OCI-LY7 (cell line): ENCODE data around the gene CCDC126. TPM values are rescaled to one million over a fixed set of nuclear protein-coding genes. Genes with fewer than 3 reads are reported as not detected.
A peak's percentile ranks its signal among the peaks of the same experiment; 100 is the strongest.

Source experiments
- BruUV-seq: library from RNA; stranded (reverse); fragments of 400-500 nt; replicated peaks from 2 replicates; lab custom pipeline; 2021; lab: Mats Ljungman, UMichigan
- CTCF ChIA-PET: fragments of 300-600 bp; sonication (Branson Sonifier 250); formaldehyde crosslinking; loops from one replicate; lab custom pipeline; 2022; ENCODE audit warnings: antibody characterized with exemption; ENCODE audit not compliant: unreplicated experiment; lab: Charles Lee
- POLR2A ChIA-PET: fragments of 300-600 bp; sonication (Branson Sonifier 250); formaldehyde crosslinking; loops from one replicate; lab custom pipeline; 2022; ENCODE audit warnings: antibody characterized with exemption; lab: Charles Lee
- DNase-seq: peaks from one replicate; pipeline ENCODE4 v3.0.0-alpha.2; 2015; ENCODE audit warnings: low spot score
- H2AFZ ChIP-seq: fragments of 200-600 bp; sonication (generic), shearing (Covaris generic); 2 replicates; pipeline ENCODE4 v1.6.1; 2014; ENCODE audit warnings: mild to moderate bottlenecking, antibody characterized with exemption, low read length, moderate library complexity
- H3K27ac ChIP-seq: fragments of 200-600 bp; sonication (generic); 2 replicates; pipeline ENCODE4 v1.5.1; 2014; ENCODE audit warnings: mixed run types, low read depth, mild to moderate bottlenecking, moderate library complexity, low read length, inconsistent platforms; ENCODE audit not compliant: poor library complexity, severe bottlenecking
- H3K36me3 ChIP-seq: fragments of 200-600 bp; sonication (generic); 2 replicates; pipeline ENCODE4 v1.6.1; 2014; ENCODE audit warnings: mild to moderate bottlenecking, antibody characterized with exemption, low read length, moderate library complexity, mixed read lengths; ENCODE audit not compliant: insufficient read depth
- H3K4me1 ChIP-seq: fragments of 200-600 bp; sonication (generic); 2 replicates; pipeline ENCODE4 v1.5.1; 2014; ENCODE audit warnings: mild to moderate bottlenecking, low read length; ENCODE audit not compliant: insufficient read depth, poor library complexity, severe bottlenecking
- H3K4me2 ChIP-seq: fragments of 200-600 bp; sonication (generic); 2 replicates; pipeline ENCODE4 v1.6.1; 2014; ENCODE audit warnings: mild to moderate bottlenecking, low read length
- H3K4me3 ChIP-seq: fragments of 200-600 bp; sonication (generic); 2 replicates; pipeline ENCODE4 v1.5.1; 2014; ENCODE audit warnings: mild to moderate bottlenecking, low read depth, low read length; ENCODE audit not compliant: poor library complexity, severe bottlenecking
- H3K79me2 ChIP-seq: fragments of 200-600 bp; sonication (generic); 2 replicates; pipeline ENCODE4 v1.6.1; 2016; ENCODE audit warnings: low read depth, mild to moderate bottlenecking, low read length, moderate library complexity, mixed read lengths; ENCODE audit not compliant: insufficient read depth
- H3K9me2 ChIP-seq: fragments of 200-600 bp; sonication (generic); 2 replicates; pipeline ENCODE4 v1.6.1; 2016; ENCODE audit warnings: mild to moderate bottlenecking, low read length, mixed read lengths; ENCODE audit not compliant: insufficient read depth
- H3K9me3 ChIP-seq: fragments of 200-600 bp; sonication (generic); 2 replicates; pipeline ENCODE4 v1.6.1; 2014; ENCODE audit warnings: mild to moderate bottlenecking, mixed run types, low read length, mixed read lengths
- H4K20me1 ChIP-seq: fragments of 200-600 bp; sonication (generic); 2 replicates; pipeline ENCODE4 v1.6.1; 2014; ENCODE audit warnings: mild to moderate bottlenecking, antibody characterized with exemption, low read length, moderate library complexity, mixed read lengths; ENCODE audit not compliant: insufficient read depth
- CTCF ChIP-seq: fragments of 200-600 bp; sonication (generic); conservative IDR thresholded peaks from 2 replicates; pipeline ENCODE4 v1.5.1; 2014; ENCODE audit warnings: mild to moderate bottlenecking, antibody characterized with exemption, low read length, moderate library complexity, mixed read lengths
- EZH2phosphoT487 ChIP-seq: fragments of 200-600 bp; sonication (generic); IDR thresholded peaks from 2 replicates; pipeline ENCODE4 v1.6.1; 2018; ENCODE audit warnings: low read depth, borderline replicate concordance, mild to moderate bottlenecking, mixed run types, antibody characterized with exemption, low read length, moderate library complexity, mixed read lengths
- intact Hi-C: fragments of 100-400 bp; cut with micrococcal nuclease; formaldehyde crosslinking; loops from one replicate; pipeline ENCODE4 v1.10.0; 2022; ENCODE audit not compliant: unreplicated experiment
- total RNA-seq, 2 experiments: library from RNA; depleted of rRNA in 1 of 2; stranded (reverse); fragments of >200 nt in 1 of 2; shearing (Covaris generic) in 1 of 2; gene quantifications; 2 replicates each; pipeline ENCODE4 v1.2.3, GENCODE V29; 2014 to 2022

Gene CCDC126
- total RNA-seq, 2 experiments from 2014 or later = 9.6 to 14.2 TPM

DNA sequence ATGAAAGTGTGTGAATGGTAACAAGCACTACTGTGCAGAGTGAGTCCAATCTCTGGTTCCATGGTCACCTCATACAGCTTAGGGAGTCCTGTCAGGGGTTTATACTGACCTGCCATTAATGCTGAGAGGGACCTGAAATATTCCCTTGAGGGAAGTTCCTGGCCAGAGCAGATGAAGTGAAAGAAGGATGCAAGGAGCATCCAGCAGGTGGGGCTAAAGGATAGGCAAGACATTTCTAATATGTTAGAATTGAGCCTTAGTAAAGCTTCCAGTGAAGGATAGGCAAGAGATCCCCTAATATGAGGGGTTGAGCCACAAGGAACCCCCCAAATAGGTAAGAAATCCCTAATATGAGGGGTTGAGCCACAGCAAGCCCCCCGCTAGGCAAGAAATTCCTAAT is 57.3 kb downstream of the CCDC126 start:
- TF ChIP-seq EZH2phosphoT487 = no peak
- TF ChIP-seq CTCF = peak; percentile 69
- peak; percentile 23 for DNase-seq
- Histone ChIP-seq H3K36me3 (no peaks in the 10 kb centered on the region), H3K4me1 (no peaks in the 10 kb centered on the region), H3K9me3 (peaks cover 9% of the 10 kb centered on the region), H3K9me2 (no peaks in the 10 kb centered on the region), H2AFZ (no peak overlapping the region), H3K27ac (no peak overlapping the region), H4K20me1 (no peaks in the 10 kb centered on the region), H3K4me2 (no peak overlapping the region), H3K79me2 (no peaks in the 10 kb centered on the region), H3K4me3 (no peak overlapping the region)
- intact Hi-C loops = loop anchor here (5.0 kb wide), 2 partner anchors 58 to 82 kb away; partner anchors contain the start of gene STK31
- ChIA-PET CTCF (no interaction called here), POLR2A (no interaction called here)
- no TSS peak for BruUV-seq

DNA sequence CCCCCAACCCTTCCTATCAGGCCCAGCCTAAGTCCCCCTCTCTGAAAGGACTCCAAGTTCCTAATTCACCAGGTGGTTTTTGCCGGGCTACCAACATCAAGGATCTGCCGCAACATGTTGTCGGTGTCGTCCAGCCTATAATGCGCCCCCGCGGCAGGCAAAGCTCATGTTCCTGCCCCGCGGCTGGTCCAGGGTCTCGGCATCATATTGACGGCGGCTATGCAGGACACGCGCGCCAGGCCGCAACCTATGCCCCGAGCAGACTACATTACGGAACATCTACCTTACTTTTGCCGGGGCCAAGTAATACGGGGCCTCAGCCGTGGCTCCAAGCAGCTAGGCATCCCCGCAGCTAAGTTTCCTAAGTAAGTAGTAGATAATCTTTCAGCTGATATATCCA is 58.3 kb downstream of the CCDC126 start:
- CTCF ChIA-PET = no interaction called here
- no peaks in the 10 kb centered on the region for H3K9me2 ChIP-seq
- H3K4me2 ChIP-seq = no peak overlapping the region
- POLR2A ChIA-PET = interaction anchor here (0.7 kb wide), 1 partner anchor 162 kb away, joined by 4 read pairs; no protein-coding TSS in a partner anchor
- H3K4me3 ChIP-seq = no peak overlapping the region
- H3K36me3 ChIP-seq = no peaks in the 10 kb centered on the region
- intact Hi-C loops = no loop called here
- TF ChIP-seq EZH2phosphoT487 (no peak), CTCF (no peak)
- H4K20me1 ChIP-seq = no peaks in the 10 kb centered on the region
- DNase-seq = no peak
- peaks cover 9% of the 10 kb centered on the region for H3K9me3 ChIP-seq
- no TSS peak for BruUV-seq
- no peak overlapping the region for H2AFZ ChIP-seq
- no peak overlapping the region for H3K27ac ChIP-seq
- no peaks in the 10 kb centered on the region for H3K79me2 ChIP-seq
- no peaks in the 10 kb centered on the region for H3K4me1 ChIP-seq

DNA sequence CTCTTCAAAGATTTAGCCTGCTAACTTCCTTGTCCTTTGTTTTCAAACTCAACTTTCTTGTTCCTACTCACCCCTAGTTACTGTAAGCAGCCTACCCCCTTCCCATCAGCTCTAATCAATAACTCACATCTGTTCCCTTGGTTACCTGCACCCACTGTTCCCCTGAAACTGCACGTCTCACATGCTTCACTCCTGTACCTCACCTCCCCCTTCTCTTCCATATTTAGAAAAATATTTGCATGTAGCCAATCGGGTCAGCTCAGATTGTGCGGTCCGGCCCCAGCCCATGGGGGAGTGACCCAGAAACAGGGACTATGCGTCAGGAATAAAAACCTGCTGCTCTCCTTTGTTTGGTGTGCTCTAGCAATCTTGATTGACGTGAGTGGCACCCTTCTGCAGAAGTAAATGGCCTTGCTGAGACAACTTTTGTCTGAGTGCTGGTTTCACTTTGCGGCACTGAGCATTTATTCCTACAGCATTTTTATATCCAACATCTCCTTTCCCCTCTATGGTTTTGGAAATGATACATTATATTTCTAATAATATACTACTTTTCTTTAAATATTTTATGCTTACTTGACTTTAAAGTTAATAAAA is 61.7 kb downstream of the CCDC126 start:
- no peak overlapping the region for H3K27ac ChIP-seq
- H3K4me2 ChIP-seq = no peak overlapping the region
- no peaks in the 10 kb centered on the region for H3K36me3 ChIP-seq
- H3K4me1 ChIP-seq = no peaks in the 10 kb centered on the region
- ChIA-PET POLR2A (interaction anchor here (0.6 to 1.5 kb wide), 5 partner anchors 10 to 804 kb away, joined by 3 to 4 read pairs (median 3); no protein-coding TSS in a partner anchor), CTCF (no interaction called here)
- H3K9me2 ChIP-seq = no peaks in the 10 kb centered on the region
- no peak for DNase-seq
- H4K20me1 ChIP-seq = no peaks in the 10 kb centered on the region
- H2AFZ ChIP-seq = no peak overlapping the region
- intact Hi-C loops = no loop called here
- peaks cover 6% of the 10 kb centered on the region for H3K9me3 ChIP-seq
- TF ChIP-seq CTCF (no peak), EZH2phosphoT487 (no peak)
- no peaks in the 10 kb centered on the region for H3K79me2 ChIP-seq
- no peak overlapping the region for H3K4me3 ChIP-seq
- no TSS peak for BruUV-seq
